ENCODE measurements around the gene CCDC160.
"Not testable (repeated sequence)": the region's sequence is repeated elsewhere in the genome, so short reads cannot be mapped to it uniquely, and the experiment has no call there.

Gene CCDC160

GRCh38 chrX:134236626-134237614 is at the start of gene CCDC160:
Gene CCDC160, plus strand, starts transcription at chrX:134237182. Its CDS starts 7,619 bp downstream, at chrX:134244801.
- DNase-seq: no peak

- DNase-seq: no peak
Observed at GRCh38 chrX:134191281-134191680, 45.7 kb upstream of the CCDC160 start.

GRCh38 chrX:134194915-134195314 is 42.1 kb upstream of the CCDC160 start:
- DNase-seq: no peak

- DNase-seq: no peak
Observed at GRCh38 chrX:134202561-134202960, 34.4 kb upstream of the CCDC160 start.

- no peak for DNase-seq
Observed at GRCh38 chrX:134206221-134206620, 30.8 kb upstream of the CCDC160 start.

GRCh38 chrX:134210465-134210864 is 26.5 kb upstream of the CCDC160 start:
- no peak for DNase-seq

- DNase-seq: no peak
Observed at GRCh38 chrX:134235236-134235635, 1.7 kb upstream of the CCDC160 start.

- not testable (repeated sequence) for DNase-seq
Observed at GRCh38 chrX:134238144-134238543, 1.2 kb downstream of the CCDC160 start.

GRCh38 chrX:134239016-134239415 is 2.0 kb downstream of the CCDC160 start:
- DNase-seq: no peak

GRCh38 chrX:134240209-134240608 is 3.2 kb downstream of the CCDC160 start:
- no peak for DNase-seq

GRCh38 chrX:134241960-134242619 is 5.1 kb downstream of the CCDC160 start:
- DNase-seq: no peak

GRCh38 chrX:134244043-134244442 is 7.1 kb downstream of the CCDC160 start:
- no peak for DNase-seq

GRCh38 chrX:134246282-134246681 is 9.3 kb downstream of the CCDC160 start:
- no peak for DNase-seq

- DNase-seq: no peak
Observed at GRCh38 chrX:134247492-134247891, 10.5 kb downstream of the CCDC160 start.

- DNase-seq: no peak
Observed at GRCh38 chrX:134249241-134249640, 12.3 kb downstream of the CCDC160 start.

GRCh38 chrX:134251241-134251640 is 14.3 kb downstream of the CCDC160 start:
- DNase-seq: no peak

- DNase-seq: no peak
Observed at GRCh38 chrX:134254511-134254910, 17.5 kb downstream of the CCDC160 start.

GRCh38 chrX:134255555-134255954 is 18.6 kb downstream of the CCDC160 start:
- DNase-seq: no peak

GRCh38 chrX:134256684-134257083 is 19.7 kb downstream of the CCDC160 start:
- no peak for DNase-seq

GRCh38 chrX:134258202-134258601 is 21.2 kb downstream of the CCDC160 start:
- DNase-seq: no peak

GRCh38 chrX:134285934-134286333 is 49.0 kb downstream of the CCDC160 start:
- DNase-seq: not testable (repeated sequence)

- DNase-seq: no peak
Observed at GRCh38 chrX:134287346-134287745, 50.4 kb downstream of the CCDC160 start.

- DNase-seq: no peak
Observed at GRCh38 chrX:134294548-134294947, 57.6 kb downstream of the CCDC160 start.

Data from activated T-cell treated with anti-CD3 and anti-CD28 coated beads for 4 hours (primary cell).